WTC11 (cell line): Measurements from ENCODE around the gene VEPH1. TPM values are rescaled to one million over a fixed set of nuclear protein-coding genes. Genes with fewer than 3 reads are reported as not detected.

Experiments
- ATAC-seq: fragments of 200-7000 bp; cut with Tn5 transposase; 2 replicates; pipeline ENCODE4 v1.10.0; 2021; ENCODE audit warnings: mild to moderate bottlenecking, moderate library complexity
- CTCF ChIA-PET: fragments of 300-600 bp; sonication (Branson Sonifier 250); formaldehyde crosslinking; loops from one replicate; lab custom pipeline; 2021; ENCODE audit warnings: antibody characterized with exemption; lab: Charles Lee
- POLR2A ChIA-PET: fragments of 350-600 bp; sonication (Branson Sonifier 250); formaldehyde crosslinking; loops from one replicate; lab custom pipeline; 2021; ENCODE audit warnings: antibody characterized with exemption; lab: Charles Lee
- DNase-seq: peaks from one replicate; pipeline ENCODE4 v3.0.0; 2021; ENCODE audit warnings: low spot score
- H3K27ac Mint-ChIP-seq: 2 replicates; pipeline ENCODE4 v1.8.0; 2021; ENCODE audit warnings: mixed read lengths
- H3K27me3 Mint-ChIP-seq: 2 replicates; pipeline ENCODE4 v1.8.0; 2021; ENCODE audit warnings: low read depth, mild to moderate bottlenecking, moderate library complexity, mixed read lengths
- H3K36me3 Mint-ChIP-seq: 2 replicates; pipeline ENCODE4 v1.8.0; 2021; ENCODE audit warnings: mixed read lengths
- H3K4me1 Mint-ChIP-seq: 2 replicates; pipeline ENCODE4 v1.8.0; 2022; ENCODE audit warnings: mixed read lengths
- H3K4me3 Mint-ChIP-seq: 2 replicates; pipeline ENCODE4 v1.8.0; 2021; ENCODE audit warnings: mild to moderate bottlenecking, moderate library complexity, mixed read lengths
- H3K9me3 Mint-ChIP-seq: 2 replicates; pipeline ENCODE4 v1.8.0; 2021; ENCODE audit warnings: mixed read lengths
- ATF3 ChIP-seq: sonication (generic); formaldehyde crosslinking; conservative IDR thresholded peaks from 2 replicates; pipeline ENCODE4 v1.8.1; 2022; ENCODE audit warnings: mild to moderate bottlenecking, missing genetic modification reagents
- CBFB ChIP-seq: sonication (generic); formaldehyde crosslinking; IDR thresholded peaks from 2 replicates; pipeline ENCODE4 v1.8.1; 2022; ENCODE audit warnings: mild to moderate bottlenecking, low read depth, missing genetic modification reagents
- E2F5 ChIP-seq: sonication (generic); formaldehyde crosslinking; IDR thresholded peaks from 2 replicates; pipeline ENCODE4 v1.8.1; 2022; ENCODE audit warnings: mild to moderate bottlenecking, moderate library complexity, missing genetic modification reagents
- GRHL2 ChIP-seq: fragments of 250-450 bp; sonication (Bioruptor Pico); IDR thresholded peaks from 2 replicates; pipeline ENCODE4 v1.8.0; 2022; ENCODE audit warnings: mild to moderate bottlenecking, moderate library complexity; ENCODE audit not compliant: insufficient replicate concordance, severe bottlenecking
- NFE2L1 ChIP-seq: sonication (generic); formaldehyde crosslinking; IDR thresholded peaks from 2 replicates; pipeline ENCODE4 v1.8.1; 2023; ENCODE audit warnings: missing genetic modification reagents
- NFYB ChIP-seq: sonication (generic); formaldehyde crosslinking; conservative IDR thresholded peaks from 2 replicates; pipeline ENCODE4 v1.8.0; 2022; ENCODE audit warnings: low read depth, missing genetic modification reagents
- NR1H2 ChIP-seq: sonication (generic); formaldehyde crosslinking; IDR thresholded peaks from 2 replicates; pipeline ENCODE4 v1.9.0; 2021; ENCODE audit warnings: mild to moderate bottlenecking, moderate library complexity, missing genetic modification reagents
- OVOL2 ChIP-seq: fragments of 250-450 bp; sonication (Bioruptor Pico); IDR thresholded peaks from 2 replicates; pipeline ENCODE4 v1.9.0; 2021; ENCODE audit warnings: mild to moderate bottlenecking, borderline replicate concordance
- SOX15 ChIP-seq: fragments of 250-450 bp; sonication (Bioruptor Pico); IDR thresholded peaks from 2 replicates; pipeline ENCODE4 v1.9.0; 2021; ENCODE audit warnings: mild to moderate bottlenecking
- SP1 ChIP-seq: sonication (generic); formaldehyde crosslinking; conservative IDR thresholded peaks from 2 replicates; pipeline ENCODE4 v1.8.1; 2022; ENCODE audit warnings: missing genetic modification reagents
- STAT6 ChIP-seq: sonication (generic); formaldehyde crosslinking; conservative IDR thresholded peaks from 2 replicates; pipeline ENCODE4 v1.8.1; 2023; ENCODE audit warnings: mild to moderate bottlenecking, low read depth, missing genetic modification reagents, moderate library complexity
- TCF7 ChIP-seq: sonication (generic); formaldehyde crosslinking; IDR thresholded peaks from 2 replicates; pipeline ENCODE4 v1.8.0; 2022; ENCODE audit warnings: mild to moderate bottlenecking, low read depth, missing genetic modification reagents, moderate library complexity
- USF1 ChIP-seq: sonication (generic); formaldehyde crosslinking; IDR thresholded peaks from 2 replicates; pipeline ENCODE4 v1.8.0; 2022; ENCODE audit warnings: mild to moderate bottlenecking, missing genetic modification reagents
- USF2 ChIP-seq: sonication (generic); formaldehyde crosslinking; IDR thresholded peaks from 2 replicates; pipeline ENCODE4 v1.8.1; 2023; ENCODE audit warnings: mild to moderate bottlenecking, missing genetic modification reagents, moderate library complexity
- ZNF263 ChIP-seq: sonication (generic); formaldehyde crosslinking; IDR thresholded peaks from 2 replicates; pipeline ENCODE4 v1.8.1; 2022; ENCODE audit warnings: low read depth, mild to moderate bottlenecking, moderate library complexity, missing genetic modification reagents
- ZNF396 ChIP-seq: fragments of 250-450 bp; sonication (Bioruptor Pico); IDR thresholded peaks from 2 replicates; pipeline ENCODE4 v1.8.0; 2021; ENCODE audit warnings: mild to moderate bottlenecking, moderate library complexity, borderline replicate concordance
- ZNF416 ChIP-seq: fragments of 250-450 bp; sonication (Bioruptor Pico); IDR thresholded peaks from 2 replicates; pipeline ENCODE4 v1.9.0; 2021; ENCODE audit warnings: mild to moderate bottlenecking, inconsistent platforms
- ZNF423 ChIP-seq: fragments of 250-450 bp; sonication (Bioruptor Pico); IDR thresholded peaks from 2 replicates; pipeline ENCODE4 v2.1.2; 2022; ENCODE audit warnings: mild to moderate bottlenecking, moderate library complexity
- total RNA-seq: library from RNA; stranded (reverse); gene quantifications from 3 replicates; pipeline ENCODE4 v1.2.3, GENCODE V29; 2021

The VEPH1 gene
- total RNA-seq, 1 experiment from 2014 or later, result 10.8 TPM

- TF ChIP-seq OVOL2 (CRISPR knock-in tag) (no peak), TCF7 (no peak), ATF3 (CRISPR knock-in tag) (no peak), ZNF416 (no peak)
These were observed 37.5 kb downstream of the VEPH1 start (continued) for GRCh38 chr3:157465741-157466140.

- no peak for ATAC-seq
- Mint-ChIP-seq H3K36me3 (no peaks in the 10 kb centered on the region), H3K4me3 (no peak overlapping the region), H3K4me1 (peaks cover 3% of the 10 kb centered on the region), H3K9me3 (no peaks in the 10 kb centered on the region), H3K27ac (no peak overlapping the region), H3K27me3 (no peaks in the 10 kb centered on the region)
- ChIA-PET CTCF (interaction anchor here (1.7 kb wide), 1 partner anchor 68 kb away, joined by 4 read pairs; no protein-coding TSS in a partner anchor), POLR2A (no interaction called here)
- TF ChIP-seq USF1 (CRISPR knock-in tag) (no peak), NR1H2 (CRISPR knock-in tag) (no peak)
- DNase-seq, result no peak
These were observed 38.9 kb downstream of the VEPH1 start for GRCh38 chr3:157464321-157464720.

- Mint-ChIP-seq H3K36me3 (no peaks in the 10 kb centered on the region), H3K4me1 (peaks cover 3% of the 10 kb centered on the region), H3K27ac (no peak overlapping the region), H3K27me3 (no peaks in the 10 kb centered on the region), H3K4me3 (no peak overlapping the region), H3K9me3 (no peaks in the 10 kb centered on the region)
- ATAC-seq, result no peak
- TF ChIP-seq SOX15 (CRISPR knock-in tag), result no peak
- ChIA-PET POLR2A (no interaction called here), CTCF (interaction anchor here (1.7 kb wide), 1 partner anchor 69 kb away, joined by 4 read pairs; no protein-coding TSS in a partner anchor)
- DNase-seq, result no peak
These were observed 39.4 kb downstream of the VEPH1 start for GRCh38 chr3:157463816-157464215.

- H3K36me3 Mint-ChIP-seq, result no peaks in the 10 kb centered on the region
- DNase-seq (no peak), ATAC-seq (no peak)
- H3K4me1 Mint-ChIP-seq, result peaks cover 3% of the 10 kb centered on the region
- H3K27me3 Mint-ChIP-seq, result no peaks in the 10 kb centered on the region
- no peak overlapping the region for H3K4me3 Mint-ChIP-seq
- POLR2A ChIA-PET, result no interaction called here
- H3K27ac Mint-ChIP-seq, result no peak overlapping the region; the same call in 1 of the 2 replicates
- no peaks in the 10 kb centered on the region for H3K9me3 Mint-ChIP-seq
- CTCF ChIA-PET, result no interaction called here
- no peak for TF ChIP-seq NFE2L1 (CRISPR knock-in tag)
- TF ChIP-seq STAT6 (CRISPR knock-in tag), result no peak
- TF ChIP-seq SP1 (CRISPR knock-in tag), result no peak
- no peak for TF ChIP-seq ZNF396 (CRISPR knock-in tag)
- no peak for TF ChIP-seq E2F5
- no peak for TF ChIP-seq USF2
- TF ChIP-seq NFYB (CRISPR knock-in tag), result no peak
- TF ChIP-seq ZNF423 (CRISPR knock-in tag), result no peak
- TF ChIP-seq CBFB, result no peak
- TF ChIP-seq GRHL2 (CRISPR knock-in tag), result no peak
- TF ChIP-seq ZNF263 (CRISPR knock-in tag), result no peak
These were observed 43.0 kb downstream of the VEPH1 start for GRCh38 chr3:157460253-157460652.
